GM21390 (cell line): Measurements from ENCODE around the gene GPR160.
"Not testable (repeated sequence)": the region's sequence is repeated elsewhere in the genome, so short reads cannot be mapped to it uniquely, and the experiment has no call there.

ENCODE experiments used
- ATAC-seq: cut with Tn5 transposase; IDR thresholded peaks from one replicate; pipeline ENCODE4 v1.9.1; 2021; ENCODE audit not compliant: unreplicated experiment

Gene GPR160

GRCh38 chr3:170109579-170110293, 71.9 kb downstream of the GPR160 start:
- no peak for ATAC-seq

GRCh38 chr3:170111147-170111771, 73.5 kb downstream of the GPR160 start:
- ATAC-seq = no peak

- ATAC-seq = not testable (repeated sequence)
Measured at GRCh38 chr3:170114165-170114564, 76.4 kb downstream of the GPR160 start.

GRCh38 chr3:170117134-170117533, 79.3 kb downstream of the GPR160 start:
- ATAC-seq = no peak

- ATAC-seq = peak; percentile 96
Measured at GRCh38 chr3:170128259-170128976, 90.6 kb downstream of the GPR160 start.

GRCh38 chr3:170128977-170129431, 91.2 kb downstream of the GPR160 start:
- ATAC-seq = peak; percentile 41

- ATAC-seq = no peak
Measured at GRCh38 chr3:170130532-170130931, 92.7 kb downstream of the GPR160 start.

- ATAC-seq = no peak
Measured at GRCh38 chr3:170132335-170132734, 94.5 kb downstream of the GPR160 start.
